SJCRH30 (cell line): ENCODE results near the gene HNRNPA3. TPM values are rescaled to one million over a fixed set of nuclear protein-coding genes. Genes with fewer than 3 reads are reported as not detected.
"Not testable (repeated sequence)": the region's sequence is repeated elsewhere in the genome, so short reads cannot be mapped to it uniquely, and the experiment has no call there.

Experiments
- DNase-seq, 2 experiments: peaks; one replicate each; pipeline ENCODE4 v3.0.0-alpha.2; 2015 to 2020
- H3K27ac ChIP-seq: fragments of 250-450 bp; sonication (Bioruptor Pico); 2 replicates; pipeline ENCODE4 v1.5.1; 2020; ENCODE audit warnings: mild to moderate bottlenecking, moderate library complexity
- H3K27me3 ChIP-seq: fragments of 250-450 bp; sonication (Bioruptor Pico); 2 replicates; pipeline ENCODE4 v1.5.1; 2020; ENCODE audit warnings: mild to moderate bottlenecking, moderate library complexity
- H3K36me3 ChIP-seq: fragments of 250-450 bp; sonication (Bioruptor Pico); 2 replicates; pipeline ENCODE4 v1.5.1; 2020; ENCODE audit warnings: mild to moderate bottlenecking, moderate library complexity
- H3K4me1 ChIP-seq: fragments of 250-450 bp; sonication (Bioruptor Pico); 2 replicates; pipeline ENCODE4 v1.5.1; 2020; ENCODE audit warnings: mild to moderate bottlenecking, moderate library complexity
- H3K4me3 ChIP-seq: fragments of 250-450 bp; sonication (Bioruptor Pico); 2 replicates; pipeline ENCODE4 v1.5.1; 2020; ENCODE audit warnings: mild to moderate bottlenecking, moderate library complexity
- H3K9me3 ChIP-seq: fragments of 250-450 bp; sonication (Bioruptor Pico); replicated peaks from 2 replicates; pipeline ENCODE4 v1.5.1; 2020; ENCODE audit warnings: mild to moderate bottlenecking, moderate library complexity
- total RNA-seq: library from RNA; depleted of rRNA; stranded (reverse); fragments of >200 nt; shearing (Covaris generic); gene quantifications from 2 replicates; pipeline ENCODE4 v1.2.3, GENCODE V29; 2014

Gene HNRNPA3
- total RNA-seq, 1 experiment from 2014 or later: 159 TPM

DNA sequence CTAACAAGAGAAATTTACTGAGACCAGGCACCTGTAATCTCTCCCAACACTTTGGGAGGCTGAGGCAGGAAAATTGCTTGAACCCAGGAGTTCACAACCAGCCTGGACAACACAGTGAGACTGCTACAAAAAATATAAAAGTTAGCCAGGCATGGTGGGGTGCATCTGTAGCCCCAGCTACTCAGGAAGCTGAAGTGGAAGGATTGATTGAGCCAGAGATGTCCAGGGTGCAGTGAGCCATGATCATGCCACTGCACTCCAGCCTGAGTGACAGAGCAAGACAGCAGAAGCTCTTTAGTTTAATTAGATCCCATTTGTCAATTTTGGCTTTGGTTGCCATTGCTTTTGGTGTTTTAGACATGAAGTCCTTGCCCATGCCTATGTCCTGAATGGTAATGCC, 32.9 kb upstream of the HNRNPA3 start:
- not testable (repeated sequence) for DNase-seq, H3K27ac ChIP-seq

DNA sequence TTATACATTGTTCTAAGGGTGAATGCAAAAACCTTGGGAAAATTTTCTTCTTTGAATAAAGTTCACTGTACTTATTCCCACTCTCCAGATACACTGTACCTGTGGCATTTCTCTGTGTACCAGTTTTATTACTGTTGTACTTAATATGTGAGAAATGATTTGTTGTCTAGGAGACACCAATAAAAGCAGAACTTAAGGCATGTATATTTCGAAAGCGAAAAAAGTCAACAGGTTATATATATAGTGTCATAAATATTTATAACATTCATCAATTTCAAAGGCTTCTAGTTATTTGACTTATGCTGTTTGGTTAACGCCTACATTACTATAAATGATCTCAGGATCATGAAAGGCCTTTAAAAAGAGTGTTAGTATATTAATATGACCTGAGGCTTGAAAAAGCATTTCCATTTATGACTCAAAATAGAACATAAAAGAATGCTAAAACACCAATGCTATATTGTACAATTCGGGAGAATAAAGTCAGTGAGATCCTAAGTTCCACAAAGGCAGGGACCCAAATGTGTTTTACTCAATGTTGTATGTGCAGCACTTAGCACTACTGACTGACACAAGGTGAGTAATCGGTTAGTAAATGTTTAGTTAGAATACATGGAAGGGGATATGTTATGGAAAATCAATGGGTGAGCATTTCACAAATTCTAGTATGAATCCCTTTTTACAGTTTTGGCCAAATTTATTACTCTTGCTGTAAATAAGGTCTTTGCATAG, 32.2 kb upstream of the HNRNPA3 start:
- DNase-seq: no peak
- Histone ChIP-seq H3K9me3 (no peaks in the 10 kb centered on the region), H3K27ac (no peak overlapping the region), H3K4me1 (peaks cover 36% of the 10 kb centered on the region), H3K27me3 (no peaks in the 10 kb centered on the region), H3K36me3 (no peaks in the 10 kb centered on the region), H3K4me3 (no peak overlapping the region)

More for the DNA sequence above, 32.9 kb upstream of the HNRNPA3 start:
- not testable (repeated sequence) for H3K27me3 ChIP-seq, H3K36me3 ChIP-seq, H3K4me3 ChIP-seq, H3K9me3 ChIP-seq
- H3K4me1 ChIP-seq: peaks cover 32% of the 10 kb centered on the region

DNA sequence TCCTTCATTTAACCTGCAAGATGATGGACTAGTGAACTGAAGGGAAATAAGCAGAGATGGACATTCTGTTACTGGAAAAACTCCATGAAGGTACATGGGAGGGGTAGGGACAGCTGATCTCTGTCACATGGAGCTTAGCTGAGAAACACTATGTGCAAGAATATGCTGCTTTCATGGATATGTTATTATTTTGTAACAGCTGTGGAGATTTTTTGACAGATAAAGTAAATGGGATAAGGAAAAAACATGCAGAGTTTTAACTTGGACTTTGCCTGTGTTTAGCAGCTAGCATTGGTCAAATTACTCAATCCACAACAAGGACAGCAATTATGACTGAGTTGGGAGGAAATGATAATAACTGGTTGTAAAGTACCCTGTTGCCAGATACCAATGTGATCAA, 28.7 kb upstream of the HNRNPA3 start:
- H3K4me3 ChIP-seq: no peak overlapping the region
- H3K27ac ChIP-seq: peak overlapping the region; percentile 61
- no peaks in the 10 kb centered on the region for H3K27me3 ChIP-seq
- DNase-seq: peak; percentile 59 to 82
- H3K4me1 ChIP-seq: peaks cover 48% of the 10 kb centered on the region
- no peaks in the 10 kb centered on the region for H3K9me3 ChIP-seq
- H3K36me3 ChIP-seq: no peaks in the 10 kb centered on the region

GRCh38 chr2:177184606-177185005, 28.0 kb upstream of the HNRNPA3 start:
- Histone ChIP-seq H3K27me3 (no peaks in the 10 kb centered on the region), H3K9me3 (no peaks in the 10 kb centered on the region), H3K36me3 (no peaks in the 10 kb centered on the region), H3K4me1 (peaks cover 51% of the 10 kb centered on the region), H3K4me3 (no peak overlapping the region), H3K27ac (peak overlapping the region; percentile 61)
- DNase-seq: no peak

- not testable (repeated sequence) for H3K4me3 ChIP-seq, H3K36me3 ChIP-seq, H3K9me3 ChIP-seq, H3K27me3 ChIP-seq, H3K27ac ChIP-seq, DNase-seq
- H3K4me1 ChIP-seq: peaks cover 51% of the 10 kb centered on the region
Measured at GRCh38 chr2:177186038-177186437, 26.6 kb upstream of the HNRNPA3 start.

DNA sequence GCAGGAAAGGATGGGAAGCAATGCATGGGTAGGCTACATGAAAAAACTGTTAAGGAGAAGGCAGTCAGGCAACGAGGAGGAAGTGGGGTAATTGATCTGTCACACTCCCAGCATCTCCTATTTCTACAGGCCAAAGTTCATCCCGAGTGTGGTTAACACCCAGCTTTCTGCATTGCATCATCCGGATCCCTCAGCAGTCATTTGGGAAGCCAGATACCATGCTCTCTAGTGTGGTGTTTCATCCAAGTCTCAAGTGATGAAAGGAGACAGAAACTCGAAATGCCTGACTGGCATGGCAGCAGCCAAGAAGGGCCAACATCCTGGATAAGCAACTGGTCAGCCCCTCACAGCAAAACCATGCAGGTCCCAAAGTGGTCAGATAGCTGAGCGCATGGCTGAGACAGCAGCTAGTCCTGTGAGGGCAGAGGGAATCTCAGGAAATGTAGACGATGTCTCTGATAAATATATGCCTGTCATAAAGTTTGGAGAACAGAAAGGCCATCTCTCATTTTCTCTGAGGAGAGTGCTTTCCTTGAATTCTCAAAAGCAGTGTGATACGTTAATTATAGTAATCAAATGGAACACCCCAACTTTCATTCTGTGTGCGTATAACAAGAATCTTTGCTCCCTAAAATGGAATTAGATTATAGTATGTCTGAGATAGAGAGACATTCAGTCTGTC, 24.8 kb upstream of the HNRNPA3 start:
- peak; percentile 93 to 99 for DNase-seq

GRCh38 chr2:177188482-177189469, 23.8 kb upstream of the HNRNPA3 start:
- H3K9me3 ChIP-seq: no peaks in the 10 kb centered on the region
- H3K27me3 ChIP-seq: no peaks in the 10 kb centered on the region
- no peak overlapping the region for H3K4me3 ChIP-seq
- peak in 1 of 2 experiments; percentile 36 for DNase-seq
- peak overlapping the region; percentile 86 for H3K27ac ChIP-seq
- no peaks in the 10 kb centered on the region for H3K36me3 ChIP-seq
- peaks cover 42% of the 10 kb centered on the region for H3K4me1 ChIP-seq

More for the DNA sequence above, 24.8 kb upstream of the HNRNPA3 start:
- Histone ChIP-seq H3K4me1 (peaks cover 51% of the 10 kb centered on the region), H3K27me3 (no peaks in the 10 kb centered on the region), H3K36me3 (no peaks in the 10 kb centered on the region), H3K9me3 (no peaks in the 10 kb centered on the region), H3K27ac (peak overlapping the region; percentile 86), H3K4me3 (no peak overlapping the region)

GRCh38 chr2:177190941-177191340, 21.7 kb upstream of the HNRNPA3 start:
- Histone ChIP-seq H3K4me1 (peaks cover 27% of the 10 kb centered on the region), H3K27me3 (no peaks in the 10 kb centered on the region), H3K4me3 (no peak overlapping the region), H3K36me3 (no peaks in the 10 kb centered on the region), H3K9me3 (no peaks in the 10 kb centered on the region), H3K27ac (no peak overlapping the region)
- no peak for DNase-seq

DNA sequence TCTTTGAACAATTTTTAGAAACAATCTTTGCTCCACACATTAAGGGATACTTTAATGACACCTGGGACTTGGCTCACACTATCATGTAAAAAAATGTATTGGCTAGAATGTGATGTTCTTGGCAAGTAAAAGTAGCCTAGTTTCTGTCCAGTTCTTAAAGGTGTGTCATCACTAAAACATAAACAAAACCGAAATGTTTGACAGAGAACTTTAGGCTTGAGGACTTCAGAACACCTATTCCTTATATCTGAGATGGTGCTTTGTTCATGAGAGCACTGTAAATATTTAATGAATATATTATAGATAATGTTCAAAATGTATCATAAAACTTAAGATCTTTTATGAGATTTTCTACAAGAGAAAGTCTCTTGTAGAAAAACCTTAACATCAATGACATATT, 19.8 kb upstream of the HNRNPA3 start:
- Histone ChIP-seq H3K4me1 (peaks cover 13% of the 10 kb centered on the region), H3K4me3 (no peak overlapping the region), H3K27ac (no peak overlapping the region), H3K27me3 (no peaks in the 10 kb centered on the region), H3K36me3 (no peaks in the 10 kb centered on the region), H3K9me3 (no peaks in the 10 kb centered on the region)
- DNase-seq: no peak

DNA sequence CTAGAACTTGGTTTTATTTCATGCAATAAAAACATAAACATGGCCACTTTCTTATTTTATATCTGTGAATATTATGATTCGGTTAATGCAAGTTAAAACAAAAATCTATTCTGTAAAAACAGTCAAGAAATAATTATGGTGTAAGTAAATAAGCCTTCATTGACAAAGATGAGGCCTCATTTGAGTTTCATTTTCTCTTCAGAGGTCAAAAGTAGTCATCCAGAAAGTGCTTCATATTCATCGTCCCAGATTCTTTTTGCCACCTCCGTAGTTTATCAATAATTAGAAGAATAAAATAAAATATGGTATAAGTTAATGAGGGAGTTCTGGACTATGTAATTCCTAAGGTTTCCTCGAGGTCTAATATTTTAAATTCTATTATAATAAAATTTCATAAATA, 19.4 kb upstream of the HNRNPA3 start:
- no peak overlapping the region for H3K4me3 ChIP-seq
- H3K36me3 ChIP-seq: no peaks in the 10 kb centered on the region
- DNase-seq: no peak
- peaks cover 8% of the 10 kb centered on the region for H3K4me1 ChIP-seq
- H3K27ac ChIP-seq: no peak overlapping the region
- no peaks in the 10 kb centered on the region for H3K27me3 ChIP-seq
- H3K9me3 ChIP-seq: no peaks in the 10 kb centered on the region

DNA sequence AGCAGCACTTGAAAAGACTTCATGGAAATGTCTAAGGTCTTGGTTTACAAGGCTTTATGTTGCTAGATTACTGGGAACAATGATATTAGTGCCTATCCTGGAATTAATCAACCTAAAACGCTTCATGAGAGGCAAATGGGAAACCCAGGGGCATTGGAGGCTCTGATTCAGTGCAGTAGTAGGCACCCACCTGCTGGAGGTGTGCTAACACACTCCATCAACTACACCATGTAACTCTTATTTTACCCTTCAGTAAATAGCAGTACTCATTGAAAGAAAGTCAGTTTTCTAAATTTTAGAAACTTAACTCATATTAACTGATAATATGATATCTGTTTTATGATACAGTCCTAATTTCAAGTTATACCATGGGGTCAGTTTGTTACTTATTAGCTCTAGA, 17.4 kb upstream of the HNRNPA3 start:
- Histone ChIP-seq H3K9me3 (no peaks in the 10 kb centered on the region), H3K27ac (no peak overlapping the region), H3K27me3 (no peaks in the 10 kb centered on the region), H3K4me1 (no peaks in the 10 kb centered on the region), H3K4me3 (no peak overlapping the region), H3K36me3 (no peaks in the 10 kb centered on the region)
- no peak for DNase-seq

GRCh38 chr2:177200419-177200818, 12.2 kb upstream of the HNRNPA3 start:
- not testable (repeated sequence) for H3K9me3 ChIP-seq, DNase-seq, H3K4me3 ChIP-seq, H3K27me3 ChIP-seq, H3K27ac ChIP-seq, H3K36me3 ChIP-seq
- H3K4me1 ChIP-seq: peaks cover 12% of the 10 kb centered on the region

- H3K4me3 ChIP-seq: no peak overlapping the region
- peaks cover 12% of the 10 kb centered on the region for H3K4me1 ChIP-seq
- H3K36me3 ChIP-seq: no peaks in the 10 kb centered on the region
- H3K9me3 ChIP-seq: no peaks in the 10 kb centered on the region
- DNase-seq: peak; percentile 64 to 84
- 0 out of 2 replicates have a peak overlapping the region, but pooled peaks have one; percentile 2 for H3K27ac ChIP-seq
- no peaks in the 10 kb centered on the region for H3K27me3 ChIP-seq
Measured at GRCh38 chr2:177201919-177202346, 10.7 kb upstream of the HNRNPA3 start.

GRCh38 chr2:177204417-177204816, 8.2 kb upstream of the HNRNPA3 start:
- Histone ChIP-seq H3K4me3 (no peak overlapping the region), H3K27me3 (no peaks in the 10 kb centered on the region), H3K27ac (no peak overlapping the region), H3K36me3 (no peaks in the 10 kb centered on the region), H3K4me1 (peaks cover 12% of the 10 kb centered on the region), H3K9me3 (no peaks in the 10 kb centered on the region)
- DNase-seq: no peak

GRCh38 chr2:177207101-177207500, 5.5 kb upstream of the HNRNPA3 start:
- Histone ChIP-seq H3K27ac (no peak overlapping the region), H3K27me3 (no peaks in the 10 kb centered on the region), H3K4me3 (no peak overlapping the region), H3K36me3 (no peaks in the 10 kb centered on the region), H3K4me1 (peaks cover 3% of the 10 kb centered on the region), H3K9me3 (no peaks in the 10 kb centered on the region)
- DNase-seq: no peak
